Measurements from ENCODE around the gene UNC45B.
"Not testable (repeated sequence)": the region's sequence is repeated elsewhere in the genome, so short reads cannot be mapped to it uniquely, and the experiment has no call there.

- not testable (repeated sequence) for TF ChIP-seq HMG20B (CRISPR knock-in tag; conservative IDR thresholded peaks at IDR 0.05); PREB (CRISPR knock-in tag; IDR thresholded peaks at IDR 0.05); ARID2 (CRISPR knock-in tag; IDR thresholded peaks at IDR 0.05; ENCODE audit: borderline replicate concordance); ATF2 (CRISPR knock-in tag; IDR thresholded peaks at IDR 0.05)
Observed at GRCh38 chr17:35195062-35195461, 47.4 kb downstream of the UNC45B start.
